ENCODE measurements around the gene MSMP. TPM values are rescaled to one million over a fixed set of nuclear protein-coding genes. Genes with fewer than 3 reads are reported as not detected.

Gene MSMP
- polyA plus RNA-seq, 3 donors from 2014 or later, result 1.3 TPM; not detected in 2

DNA sequence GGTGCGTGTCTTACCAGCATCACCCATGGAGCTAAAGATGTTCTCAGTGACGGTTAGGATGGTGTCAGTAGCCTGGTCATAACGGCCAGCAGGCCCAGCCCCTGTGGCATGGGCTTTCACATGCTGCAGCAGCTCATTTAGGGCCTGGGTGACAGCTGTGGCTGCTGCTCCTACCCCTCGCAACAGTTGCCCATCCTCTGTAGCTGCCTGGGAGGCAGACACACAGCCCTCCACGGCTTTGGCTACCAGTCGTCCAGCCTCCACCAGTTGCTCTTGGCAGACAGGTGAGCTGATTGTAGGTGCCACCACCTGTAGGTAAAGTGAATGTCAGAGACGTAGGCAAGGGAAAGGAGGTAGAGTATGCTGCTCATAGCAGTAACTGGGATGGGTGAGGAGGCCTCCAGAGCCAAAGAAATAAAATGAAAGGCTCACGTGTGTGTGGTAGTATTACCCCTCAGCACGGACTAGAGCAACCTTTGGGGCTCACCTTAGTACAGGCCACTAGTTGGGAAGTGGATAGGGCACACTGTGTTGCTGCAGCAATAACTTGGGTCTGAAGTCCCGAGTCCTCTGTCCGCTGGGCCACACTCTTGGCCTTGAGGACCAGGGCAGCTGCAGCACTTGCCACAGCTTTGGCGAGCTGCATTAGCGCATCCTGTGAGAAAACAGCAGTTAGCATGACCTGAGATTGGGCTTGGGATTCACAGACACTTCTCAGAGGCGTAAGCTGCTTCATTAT lies 36.8 kb downstream of the MSMP start:
- peak overlapping the region in 3 of 6 donors; percentile 20 to 74 (median 36) for H3K27ac Mint-ChIP-seq
- peaks cover 0 to 5% (median 2%) of the 10 kb centered on the region in 3 donors for H3K27me3 Mint-ChIP-seq (ENCODE audit: low read depth in 3 of 3)
- no peaks in the 10 kb centered on the region for H3K9me3 Mint-ChIP-seq
- peaks cover 0 to 5% of the 10 kb centered on the region in 2 donors for H3K4me1 Mint-ChIP-seq
- DNase-seq, result no peak
- no peak overlapping the region for H3K4me3 Mint-ChIP-seq
- peaks cover 40 to 70% (median 41%) of the 10 kb centered on the region in 3 donors for H3K36me3 Mint-ChIP-seq

DNA sequence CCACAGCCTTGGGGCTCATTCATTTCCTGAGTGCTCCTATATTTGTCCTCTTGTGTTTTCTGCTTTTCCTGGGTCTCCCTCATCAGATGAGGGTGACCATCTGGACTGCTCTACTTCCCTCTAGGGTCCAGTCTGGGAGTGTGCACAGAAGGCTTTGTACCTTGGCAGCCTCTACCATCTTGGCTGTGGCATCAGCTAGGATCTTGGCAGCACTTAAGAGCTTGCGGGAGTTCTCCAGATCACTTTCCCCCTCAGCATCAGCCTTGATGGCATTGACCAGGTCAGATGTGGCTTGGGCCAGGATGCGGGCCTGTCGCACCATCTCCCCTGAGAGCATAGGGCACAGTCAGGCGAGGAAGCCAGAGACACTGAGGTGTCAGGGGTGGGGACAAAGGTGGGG lies 37.8 kb downstream of the MSMP start:
- H3K27ac Mint-ChIP-seq, result peak overlapping the region in 5 of 6 donors; percentile 36 to 78 (median 74)
- no peak for DNase-seq
- H3K27me3 Mint-ChIP-seq (ENCODE audit: low read depth in 3 of 3), result peaks cover 0 to 5% (median 2%) of the 10 kb centered on the region in 3 donors
- H3K4me1 Mint-ChIP-seq, result no peaks in the 10 kb centered on the region
- no peaks in the 10 kb centered on the region for H3K9me3 Mint-ChIP-seq
- peaks cover 32 to 69% (median 35%) of the 10 kb centered on the region in 3 donors for H3K36me3 Mint-ChIP-seq
- H3K4me3 Mint-ChIP-seq, result no peak overlapping the region

DNA sequence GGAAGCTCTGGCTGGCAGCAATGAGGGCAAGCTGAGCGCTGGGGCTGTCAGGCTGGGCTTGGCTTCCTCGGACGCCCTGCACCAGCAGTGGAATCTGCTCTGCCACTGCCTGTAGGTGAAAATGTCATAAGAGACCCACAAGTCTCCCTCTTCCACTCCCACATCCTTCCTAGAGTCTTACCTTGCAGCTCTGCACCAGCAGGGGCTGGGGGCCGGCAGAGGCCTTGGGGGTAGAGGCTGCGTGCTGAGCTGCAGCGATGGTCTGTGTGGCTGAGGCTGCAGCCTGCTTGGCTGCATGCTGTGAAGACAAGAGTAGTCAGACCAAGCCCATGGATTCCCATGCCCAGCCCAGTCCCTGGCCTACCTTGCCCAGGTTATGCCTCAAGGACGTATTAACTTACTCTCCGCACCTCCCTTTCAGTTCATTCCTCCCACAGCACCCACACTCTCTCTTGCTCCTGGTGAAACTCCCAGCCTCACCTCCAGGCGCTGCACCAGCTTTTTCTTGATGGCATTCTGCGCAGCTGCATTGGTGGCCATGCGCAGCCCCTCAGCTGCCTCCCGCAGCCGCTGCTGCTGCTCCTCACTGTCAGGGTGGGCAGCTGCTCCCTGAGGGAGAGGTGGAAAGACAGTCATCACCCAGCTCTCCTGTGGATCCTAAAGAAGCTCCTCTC lies 39.4 kb downstream of the MSMP start:
- H3K27ac Mint-ChIP-seq, result peak overlapping the region in 4 of 6 donors; percentile 40 to 66 (median 48)
- no peak for DNase-seq

DNA sequence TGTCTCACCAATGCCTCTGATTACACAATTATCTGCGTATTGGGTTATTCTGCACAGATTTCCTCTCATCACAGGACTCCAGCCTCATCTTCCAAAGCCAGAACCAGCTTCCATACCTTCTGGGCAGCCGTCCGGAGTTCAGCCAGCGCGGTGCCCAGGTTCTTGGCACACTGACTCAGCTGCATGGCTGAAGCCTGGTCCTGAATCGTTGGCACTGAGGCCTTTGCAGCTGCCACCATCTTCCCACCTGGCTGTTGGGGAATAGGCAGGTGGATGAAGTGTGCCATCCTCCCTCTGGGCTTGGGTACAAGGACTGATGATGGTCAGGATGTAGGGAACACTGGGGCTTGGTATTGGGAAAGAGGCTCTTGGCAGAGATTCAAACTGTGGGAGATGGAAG lies 40.0 kb downstream of the MSMP start:
- H3K9me3 Mint-ChIP-seq, result no peaks in the 10 kb centered on the region
- peaks cover 26 to 70% (median 35%) of the 10 kb centered on the region in 3 donors for H3K36me3 Mint-ChIP-seq
- peaks cover 0 to 5% (median 2%) of the 10 kb centered on the region in 3 donors for H3K27me3 Mint-ChIP-seq (ENCODE audit: low read depth in 3 of 3)
- no peak for DNase-seq
- H3K4me1 Mint-ChIP-seq, result no peaks in the 10 kb centered on the region
- peak overlapping the region in 3 of 6 donors; percentile 5 to 40 (median 39) for H3K27ac Mint-ChIP-seq
- H3K4me3 Mint-ChIP-seq, result no peak overlapping the region

More for the DNA sequence above, 39.4 kb downstream of the MSMP start:
- no peak overlapping the region for H3K4me3 Mint-ChIP-seq
- peaks cover 0 to 7% (median 2%) of the 10 kb centered on the region in 3 donors for H3K27me3 Mint-ChIP-seq (ENCODE audit: low read depth in 3 of 3)
- H3K4me1 Mint-ChIP-seq, result no peaks in the 10 kb centered on the region
- H3K9me3 Mint-ChIP-seq, result no peaks in the 10 kb centered on the region
- H3K36me3 Mint-ChIP-seq, result peaks cover 32 to 73% (median 40%) of the 10 kb centered on the region in 3 donors

DNA sequence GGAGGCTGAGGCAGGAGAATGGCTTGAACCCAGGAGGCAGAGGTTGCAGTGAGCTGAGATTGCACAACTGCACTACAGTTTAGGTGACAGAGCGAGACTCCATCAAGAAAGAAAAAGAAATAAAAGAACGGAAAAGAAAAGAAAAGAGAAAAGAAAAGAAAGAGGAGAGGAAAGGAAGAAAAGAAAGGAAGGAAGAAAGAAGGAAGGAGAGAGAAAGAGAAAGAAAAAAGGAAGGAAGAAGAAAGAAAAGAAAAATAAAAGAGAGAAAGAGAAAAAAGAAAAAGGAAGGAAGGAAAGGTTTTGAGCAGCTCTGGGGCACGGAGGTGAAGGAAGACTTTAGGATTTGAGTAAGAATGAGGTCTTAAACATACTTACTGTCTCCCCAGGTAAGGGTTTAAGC lies 40.5 kb downstream of the MSMP start:
- peaks cover 0 to 5% (median 2%) of the 10 kb centered on the region in 3 donors for H3K27me3 Mint-ChIP-seq (ENCODE audit: low read depth in 3 of 3)
- no peak for DNase-seq
- H3K27ac Mint-ChIP-seq, result peak overlapping the region in 1 of 6 donors; percentile 61
- H3K9me3 Mint-ChIP-seq, result no peaks in the 10 kb centered on the region
- no peaks in the 10 kb centered on the region for H3K4me1 Mint-ChIP-seq
- H3K4me3 Mint-ChIP-seq, result no peak overlapping the region
- H3K36me3 Mint-ChIP-seq, result peaks cover 25 to 75% (median 38%) of the 10 kb centered on the region in 3 donors

DNA sequence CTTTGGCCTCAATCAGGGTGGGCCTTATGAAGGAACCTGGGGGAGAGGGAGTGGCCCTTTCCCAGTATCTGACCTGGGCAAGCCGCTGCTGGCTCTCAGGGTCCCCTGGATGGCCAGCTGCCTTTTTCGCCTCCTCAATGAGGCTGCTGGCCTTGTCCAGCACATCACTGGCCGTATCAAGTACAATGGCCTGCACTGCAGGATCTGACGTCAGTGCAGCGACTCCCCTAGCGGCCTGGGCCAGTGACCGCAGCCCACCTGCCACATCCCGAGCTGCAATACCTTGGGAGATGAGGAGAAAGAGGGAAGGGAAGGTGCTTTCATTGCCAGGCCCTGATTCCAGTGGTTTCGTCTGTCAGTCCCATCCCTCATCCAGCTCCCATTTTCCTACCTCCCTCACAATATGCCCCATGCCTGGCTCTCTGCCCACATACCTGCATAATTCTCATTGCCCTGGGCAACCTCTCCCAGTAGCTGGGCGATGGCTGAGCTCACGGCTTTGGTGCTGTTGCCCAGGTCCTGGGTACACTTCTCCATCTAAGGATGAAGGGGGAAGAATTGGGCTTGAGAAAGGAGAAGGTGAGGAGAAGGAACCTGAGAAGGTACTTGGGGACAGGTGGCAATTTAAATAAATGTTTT lies 41.2 kb downstream of the MSMP start:
- H3K36me3 Mint-ChIP-seq, result peaks cover 21 to 75% (median 42%) of the 10 kb centered on the region in 3 donors

DNA sequence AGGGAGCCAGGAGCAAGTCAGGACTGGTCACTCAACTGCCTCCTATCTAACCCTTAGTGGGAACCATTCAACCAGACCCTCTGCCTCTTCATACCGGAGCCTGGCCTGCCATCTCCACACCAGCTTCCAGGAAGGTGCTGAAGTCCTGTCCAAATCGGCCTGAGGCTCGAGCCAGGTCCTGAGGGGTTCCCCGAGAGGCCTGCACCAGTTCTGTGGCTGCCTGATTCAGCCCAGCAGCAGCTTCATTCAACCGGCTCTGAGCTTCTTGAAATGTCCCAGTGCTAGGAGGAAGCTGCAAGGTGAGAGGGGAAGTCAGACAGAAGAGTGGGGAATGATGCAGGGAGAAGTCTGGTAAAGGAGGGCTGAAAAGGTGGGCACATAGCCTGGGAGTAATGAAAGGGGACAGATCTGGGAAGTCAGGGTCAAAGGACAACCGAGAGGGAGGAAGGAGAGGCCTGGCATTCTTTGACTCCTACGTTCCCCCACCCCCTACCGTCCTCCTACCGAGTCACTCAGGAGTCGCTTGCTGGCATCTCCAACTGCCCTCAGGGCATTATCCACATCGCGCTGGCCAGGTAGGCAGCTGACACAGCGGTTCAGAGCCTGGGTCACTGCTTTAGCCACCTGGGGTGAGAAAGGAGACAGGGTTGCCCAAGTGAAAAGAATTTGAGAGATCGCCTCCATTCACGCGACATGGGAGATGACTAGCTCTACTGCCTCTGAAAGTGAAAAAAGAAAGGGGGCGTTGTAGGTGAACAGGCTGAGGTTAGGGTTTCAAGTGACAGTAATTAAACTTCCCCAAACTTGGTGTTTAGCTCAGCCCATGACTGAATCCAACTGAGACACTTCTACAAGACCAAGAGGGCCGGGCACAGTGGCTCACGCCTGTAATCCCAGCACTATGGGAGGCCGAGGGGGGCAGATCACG lies 42.3 kb downstream of the MSMP start:
- Mint-ChIP-seq H3K27ac (peak overlapping the region in 2 of 6 donors; percentile 39 to 83), H3K9me3 (no peaks in the 10 kb centered on the region), H3K27me3 (ENCODE audit: low read depth in 3 of 3) (peaks cover 0 to 2% (median 2%) of the 10 kb centered on the region in 3 donors), H3K4me3 (no peak overlapping the region), H3K36me3 (peaks cover 27 to 81% (median 49%) of the 10 kb centered on the region in 3 donors), H3K4me1 (no peaks in the 10 kb centered on the region)
- DNase-seq, result no peak

More for the DNA sequence above, 41.2 kb downstream of the MSMP start:
- Mint-ChIP-seq H3K4me3 (no peak overlapping the region), H3K9me3 (no peaks in the 10 kb centered on the region), H3K4me1 (no peaks in the 10 kb centered on the region), H3K27ac (no peak overlapping the region), H3K27me3 (ENCODE audit: low read depth in 3 of 3) (peaks cover 0 to 5% (median 2%) of the 10 kb centered on the region in 3 donors)
- DNase-seq, result no peak

DNA sequence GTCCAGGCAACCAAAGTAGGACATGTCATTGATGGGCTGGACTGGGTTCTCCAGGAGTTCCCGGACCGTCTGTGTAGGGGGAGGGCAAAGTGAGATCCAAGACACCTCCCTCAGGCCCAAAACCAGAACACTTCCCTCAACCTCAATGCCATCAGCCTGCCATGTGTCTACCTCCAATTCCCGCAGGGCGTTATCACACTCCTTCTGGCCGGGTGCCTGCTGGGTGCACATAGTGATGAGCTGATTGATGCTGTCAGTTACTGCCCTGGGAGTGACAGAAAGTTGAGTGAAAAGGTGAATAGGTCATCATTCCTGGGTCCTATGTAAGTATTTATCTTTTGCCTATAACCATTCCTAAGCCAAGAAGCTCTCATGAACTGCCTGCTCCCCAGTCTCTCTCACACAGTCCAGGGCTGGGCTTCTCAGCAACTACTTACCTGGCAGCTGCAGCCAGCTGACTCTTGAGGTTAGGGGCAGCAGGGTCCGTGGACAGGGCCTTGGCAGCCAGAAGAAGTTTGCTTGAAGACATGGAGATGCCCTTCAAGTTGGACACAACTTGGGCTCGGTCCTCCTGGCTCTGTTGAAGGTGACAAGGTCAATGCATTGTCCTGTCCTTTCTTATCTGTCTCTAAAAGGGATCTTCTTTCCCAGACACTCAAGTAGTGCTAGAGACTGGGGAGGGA lies 43.1 kb downstream of the MSMP start:
- Mint-ChIP-seq H3K36me3 (peaks cover 21 to 80% (median 44%) of the 10 kb centered on the region in 3 donors), H3K4me1 (no peaks in the 10 kb centered on the region), H3K27me3 (ENCODE audit: low read depth in 3 of 3) (peaks cover 0 to 2% (median 2%) of the 10 kb centered on the region in 3 donors), H3K27ac (peak overlapping the region in 3 of 6 donors; percentile 2 to 39 (median 30)), H3K9me3 (no peaks in the 10 kb centered on the region), H3K4me3 (no peak overlapping the region)
- DNase-seq, result no peak

DNA sequence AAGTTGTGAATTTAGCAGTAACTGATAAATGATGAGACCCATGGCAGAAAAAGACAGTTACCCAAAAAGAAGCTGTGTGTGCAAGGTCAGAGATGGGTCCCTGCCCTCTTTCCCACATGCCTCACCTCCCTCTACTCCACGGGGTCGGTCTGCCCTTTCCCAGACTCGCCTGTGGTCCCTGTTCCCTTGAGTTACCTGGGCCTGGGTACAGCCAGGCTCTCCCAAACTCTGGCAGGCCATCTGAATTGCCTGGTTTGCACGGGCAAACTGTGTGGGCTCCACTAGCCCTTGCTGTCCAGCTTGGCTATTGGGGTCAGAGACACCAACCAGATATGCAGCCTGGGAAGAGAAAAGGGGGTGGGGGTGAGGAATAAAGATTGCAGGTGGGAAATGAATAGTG lies 45.9 kb downstream of the MSMP start:
- DNase-seq, result no peak

DNA sequence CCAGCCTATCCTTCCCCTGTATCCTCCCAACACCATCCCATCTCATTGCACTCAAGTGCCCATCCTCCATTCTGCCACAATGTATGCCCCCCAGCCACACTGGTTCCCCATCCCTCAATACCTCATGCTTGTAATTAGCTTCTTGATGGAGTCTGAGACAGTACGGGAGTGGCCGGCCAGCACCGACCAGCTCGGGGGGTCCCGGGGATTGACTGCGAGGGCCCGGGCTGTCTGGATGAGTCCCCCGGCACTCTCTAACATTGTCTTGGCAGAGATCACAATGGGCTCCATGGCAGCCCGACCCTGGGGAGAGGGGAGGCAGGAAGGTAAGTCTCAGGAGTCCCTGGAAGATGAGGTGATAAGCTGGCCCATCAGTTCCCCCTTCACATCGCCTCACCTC lies 47.1 kb downstream of the MSMP start:
- Mint-ChIP-seq H3K27me3 (ENCODE audit: low read depth in 3 of 3) (peaks cover 0 to 2% (median 0%) of the 10 kb centered on the region in 3 donors), H3K36me3 (peaks cover 16 to 77% (median 52%) of the 10 kb centered on the region in 3 donors), H3K4me1 (no peaks in the 10 kb centered on the region), H3K27ac (peak overlapping the region in 2 of 6 donors; percentile 55 to 68), H3K4me3 (no peak overlapping the region), H3K9me3 (no peaks in the 10 kb centered on the region)
- no peak for DNase-seq

More for the DNA sequence above, 45.9 kb downstream of the MSMP start:
- H3K9me3 Mint-ChIP-seq, result no peaks in the 10 kb centered on the region
- H3K36me3 Mint-ChIP-seq, result peaks cover 10 to 76% (median 48%) of the 10 kb centered on the region in 3 donors
- H3K4me3 Mint-ChIP-seq, result no peak overlapping the region
- peaks cover 0 to 2% (median 0%) of the 10 kb centered on the region in 3 donors for H3K27me3 Mint-ChIP-seq (ENCODE audit: low read depth in 3 of 3)
- H3K4me1 Mint-ChIP-seq, result no peaks in the 10 kb centered on the region
- peak overlapping the region in 2 of 6 donors; percentile 9 to 60 for H3K27ac Mint-ChIP-seq

DNA sequence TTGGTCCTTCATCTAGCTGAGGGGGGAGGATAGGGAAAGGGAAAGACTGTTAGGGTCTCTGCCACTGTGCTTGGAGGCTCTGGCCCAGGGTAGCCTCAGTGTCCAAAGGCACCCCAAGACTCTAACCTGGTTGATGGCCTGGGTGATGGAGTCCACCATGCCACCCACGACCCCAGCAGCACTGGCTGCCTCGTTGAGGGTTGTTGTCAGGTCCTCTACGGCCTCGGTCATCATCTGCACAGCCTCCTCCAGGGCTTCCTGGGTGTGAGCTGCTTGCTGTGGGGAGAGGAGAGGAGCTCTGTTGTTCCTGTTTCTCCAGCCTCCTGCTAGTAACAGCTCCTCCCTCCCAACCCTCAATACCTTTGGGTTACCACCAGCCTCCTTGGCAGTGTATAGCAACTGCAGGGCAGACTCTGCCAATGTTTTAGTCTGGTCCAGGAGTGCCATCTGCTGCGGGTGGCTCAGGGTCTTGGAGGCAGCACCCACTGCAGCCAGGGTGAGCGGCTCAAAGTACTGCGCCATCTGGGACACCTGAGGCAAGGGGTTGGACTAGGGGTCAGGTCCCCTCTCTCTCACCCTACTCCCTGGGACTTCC lies 48.1 kb downstream of the MSMP start:
- peak overlapping the region in 1 of 6 donors; percentile 58 for H3K27ac Mint-ChIP-seq
- no peaks in the 10 kb centered on the region for H3K9me3 Mint-ChIP-seq
- H3K4me1 Mint-ChIP-seq, result no peaks in the 10 kb centered on the region
- no peak overlapping the region for H3K4me3 Mint-ChIP-seq
- H3K27me3 Mint-ChIP-seq (ENCODE audit: low read depth in 3 of 3), result peaks cover 0 to 2% (median 0%) of the 10 kb centered on the region in 3 donors
- no peak for DNase-seq
- H3K36me3 Mint-ChIP-seq, result peaks cover 16 to 68% (median 47%) of the 10 kb centered on the region in 3 donors

DNA sequence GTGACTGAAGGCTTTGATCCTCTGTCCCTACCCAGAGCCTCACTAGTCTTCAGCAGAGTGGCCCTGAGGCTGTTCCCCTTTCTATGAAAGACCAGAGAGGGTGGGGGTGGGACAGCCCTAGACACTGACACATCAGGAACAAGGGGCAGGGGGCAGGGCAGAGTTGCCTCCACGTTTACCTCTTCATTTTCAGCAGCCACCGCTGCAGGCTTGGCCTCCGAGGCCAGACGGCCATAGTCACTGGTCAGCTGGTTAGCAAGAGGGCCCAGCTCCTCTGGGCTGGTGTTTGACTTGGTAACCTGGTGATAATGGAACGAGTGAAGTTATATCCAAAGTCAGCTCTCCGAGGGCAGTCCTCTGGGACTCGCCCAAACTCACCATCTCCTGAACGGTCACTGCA lies 48.7 kb downstream of the MSMP start:
- Mint-ChIP-seq H3K9me3 (no peaks in the 10 kb centered on the region), H3K27me3 (ENCODE audit: low read depth in 3 of 3) (no peaks in the 10 kb centered on the region), H3K27ac (peak overlapping the region in 1 of 6 donors; percentile 58), H3K4me1 (no peaks in the 10 kb centered on the region), H3K36me3 (peaks cover 16 to 62% (median 42%) of the 10 kb centered on the region in 3 donors), H3K4me3 (no peak overlapping the region)
- no peak for DNase-seq

All from immature natural killer cell (primary cell).